ENCODE results near the gene LAIR2. TPM values are rescaled to one million over a fixed set of nuclear protein-coding genes. Genes with fewer than 3 reads are reported as not detected.

Gene LAIR2
- total and polyA plus RNA-seq, 2 experiments from 2014 or later, result not detected

GRCh38 chr19:54536956-54537355 is 34.3 kb downstream of the LAIR2 start:
- TF ChIP-seq EZH2phosphoT487 (IDR thresholded peaks at IDR 0.05; ENCODE audit: unreplicated experiment), result no peak
- no peak for TF ChIP-seq POLR2AphosphoS5 (IDR thresholded peaks at IDR 0.05; ENCODE audit: low read depth)
- no peak for TF ChIP-seq ZNF462 (CRISPR knock-in tag; IDR thresholded peaks at IDR 0.05)
- TF ChIP-seq JUNB (IDR thresholded peaks at IDR 0.05; ENCODE audit: unreplicated experiment), result no peak
- no peak for TF ChIP-seq ZNF114 (CRISPR knock-in tag; IDR thresholded peaks at IDR 0.05)
- TF ChIP-seq, protein P1, sequence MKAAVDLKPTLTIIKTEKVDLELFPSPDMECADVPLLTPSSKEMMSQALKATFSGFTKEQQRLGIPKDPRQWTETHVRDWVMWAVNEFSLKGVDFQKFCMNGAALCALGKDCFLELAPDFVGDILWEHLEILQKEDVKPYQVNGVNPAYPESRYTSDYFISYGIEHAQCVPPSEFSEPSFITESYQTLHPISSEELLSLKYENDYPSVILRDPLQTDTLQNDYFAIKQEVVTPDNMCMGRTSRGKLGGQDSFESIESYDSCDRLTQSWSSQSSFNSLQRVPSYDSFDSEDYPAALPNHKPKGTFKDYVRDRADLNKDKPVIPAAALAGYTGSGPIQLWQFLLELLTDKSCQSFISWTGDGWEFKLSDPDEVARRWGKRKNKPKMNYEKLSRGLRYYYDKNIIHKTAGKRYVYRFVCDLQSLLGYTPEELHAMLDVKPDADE (IDR thresholded peaks at IDR 0.05), result no peak
- no peak for TF ChIP-seq CTCF (conservative IDR thresholded peaks at IDR 0.05; ENCODE audit: low read depth in 2 of 2)
- TF ChIP-seq NANOG (IDR thresholded peaks at IDR 0.05; ENCODE audit: borderline replicate concordance), result no peak
- TF ChIP-seq STAT1 (IDR thresholded peaks at IDR 0.05; ENCODE audit: unreplicated experiment), result no peak
- no peak for TF ChIP-seq EZH2 (IDR thresholded peaks at IDR 0.05; ENCODE audit: low read depth, unreplicated experiment)
- no peak for TF ChIP-seq ZNF331 (CRISPR knock-in tag; IDR thresholded peaks at IDR 0.05; ENCODE audit: low read depth)
- no peak for TF ChIP-seq CREB1 (CRISPR knock-in tag; IDR thresholded peaks at IDR 0.05; ENCODE audit: low read depth)
- TF ChIP-seq, protein P2, sequence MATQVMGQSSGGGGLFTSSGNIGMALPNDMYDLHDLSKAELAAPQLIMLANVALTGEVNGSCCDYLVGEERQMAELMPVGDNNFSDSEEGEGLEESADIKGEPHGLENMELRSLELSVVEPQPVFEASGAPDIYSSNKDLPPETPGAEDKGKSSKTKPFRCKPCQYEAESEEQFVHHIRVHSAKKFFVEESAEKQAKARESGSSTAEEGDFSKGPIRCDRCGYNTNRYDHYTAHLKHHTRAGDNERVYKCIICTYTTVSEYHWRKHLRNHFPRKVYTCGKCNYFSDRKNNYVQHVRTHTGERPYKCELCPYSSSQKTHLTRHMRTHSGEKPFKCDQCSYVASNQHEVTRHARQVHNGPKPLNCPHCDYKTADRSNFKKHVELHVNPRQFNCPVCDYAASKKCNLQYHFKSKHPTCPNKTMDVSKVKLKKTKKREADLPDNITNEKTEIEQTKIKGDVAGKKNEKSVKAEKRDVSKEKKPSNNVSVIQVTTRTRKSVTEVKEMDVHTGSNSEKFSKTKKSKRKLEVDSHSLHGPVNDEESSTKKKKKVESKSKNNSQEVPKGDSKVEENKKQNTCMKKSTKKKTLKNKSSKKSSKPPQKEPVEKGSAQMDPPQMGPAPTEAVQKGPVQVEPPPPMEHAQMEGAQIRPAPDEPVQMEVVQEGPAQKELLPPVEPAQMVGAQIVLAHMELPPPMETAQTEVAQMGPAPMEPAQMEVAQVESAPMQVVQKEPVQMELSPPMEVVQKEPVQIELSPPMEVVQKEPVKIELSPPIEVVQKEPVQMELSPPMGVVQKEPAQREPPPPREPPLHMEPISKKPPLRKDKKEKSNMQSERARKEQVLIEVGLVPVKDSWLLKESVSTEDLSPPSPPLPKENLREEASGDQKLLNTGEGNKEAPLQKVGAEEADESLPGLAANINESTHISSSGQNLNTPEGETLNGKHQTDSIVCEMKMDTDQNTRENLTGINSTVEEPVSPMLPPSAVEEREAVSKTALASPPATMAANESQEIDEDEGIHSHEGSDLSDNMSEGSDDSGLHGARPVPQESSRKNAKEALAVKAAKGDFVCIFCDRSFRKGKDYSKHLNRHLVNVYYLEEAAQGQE (IDR thresholded peaks at IDR 0.05; ENCODE audit: unreplicated experiment), result no peak
- Mint-ChIP-seq H3K9me3 (peaks cover 100% of the 10 kb centered on the region), H3K27ac (no peak overlapping the region), H3K36me3 (ENCODE audit: low read depth) (peaks cover 42% of the 10 kb centered on the region), H3K4me3 (no peak overlapping the region), H3K27me3 (ENCODE audit: insufficient read depth, low read depth, poor library complexity) (peaks cover 14% of the 10 kb centered on the region), H3K4me1 (no peaks in the 10 kb centered on the region)
- no peaks in the 10 kb centered on the region for H3K79me2 ChIP-seq (replicated peaks; ENCODE audit: insufficient read depth)
- DNase-seq (ENCODE audit: low spot score) (no peak), ATAC-seq (no peak)
- no peaks in the 10 kb centered on the region for H3K9me2 ChIP-seq (ENCODE audit: insufficient read depth)
- no peak overlapping the region for H3K4me3 ChIP-seq
- no peaks in the 10 kb centered on the region for H3K4me1 ChIP-seq (ENCODE audit: insufficient read depth)
- H3K36me3 ChIP-seq (ENCODE audit: insufficient read depth), result no peaks in the 10 kb centered on the region
- no peak overlapping the region for H3K27ac ChIP-seq (ENCODE audit: low read depth)
- H4K20me1 ChIP-seq (replicated peaks; ENCODE audit: insufficient read depth), result no peaks in the 10 kb centered on the region
- H3K4me2 ChIP-seq, result no peak overlapping the region
- no peak overlapping the region for H2AFZ ChIP-seq
- no peaks in the 10 kb centered on the region for H3F3A ChIP-seq (replicated peaks; ENCODE audit: low read depth)
- H3K27me3 ChIP-seq (ENCODE audit: insufficient read depth), result no peaks in the 10 kb centered on the region
